OCI-LY7 (cell line): Measurements from ENCODE around the gene PLA2G4D. TPM values are rescaled to one million over a fixed set of nuclear protein-coding genes. Genes with fewer than 3 reads are reported as not detected.

Source experiments
- BruUV-seq: library from RNA; stranded (reverse); fragments of 400-500 nt; replicated peaks from 2 replicates; lab custom pipeline; 2021; lab: Mats Ljungman, UMichigan
- CTCF ChIA-PET: fragments of 300-600 bp; sonication (Branson Sonifier 250); formaldehyde crosslinking; loops from one replicate; lab custom pipeline; 2022; ENCODE audit warnings: antibody characterized with exemption; ENCODE audit not compliant: unreplicated experiment; lab: Charles Lee
- POLR2A ChIA-PET: fragments of 300-600 bp; sonication (Branson Sonifier 250); formaldehyde crosslinking; loops from one replicate; lab custom pipeline; 2022; ENCODE audit warnings: antibody characterized with exemption; lab: Charles Lee
- DNase-seq: peaks from one replicate; pipeline ENCODE4 v3.0.0-alpha.2; 2015; ENCODE audit warnings: low spot score
- H2AFZ ChIP-seq: fragments of 200-600 bp; sonication (generic), shearing (Covaris generic); 2 replicates; pipeline ENCODE4 v1.6.1; 2014; ENCODE audit warnings: mild to moderate bottlenecking, antibody characterized with exemption, low read length, moderate library complexity
- H3K27ac ChIP-seq: fragments of 200-600 bp; sonication (generic); 2 replicates; pipeline ENCODE4 v1.5.1; 2014; ENCODE audit warnings: mixed run types, low read depth, mild to moderate bottlenecking, moderate library complexity, low read length, inconsistent platforms; ENCODE audit not compliant: poor library complexity, severe bottlenecking
- H3K36me3 ChIP-seq: fragments of 200-600 bp; sonication (generic); 2 replicates; pipeline ENCODE4 v1.6.1; 2014; ENCODE audit warnings: mild to moderate bottlenecking, antibody characterized with exemption, low read length, moderate library complexity, mixed read lengths; ENCODE audit not compliant: insufficient read depth
- H3K4me1 ChIP-seq: fragments of 200-600 bp; sonication (generic); 2 replicates; pipeline ENCODE4 v1.5.1; 2014; ENCODE audit warnings: mild to moderate bottlenecking, low read length; ENCODE audit not compliant: insufficient read depth, poor library complexity, severe bottlenecking
- H3K4me2 ChIP-seq: fragments of 200-600 bp; sonication (generic); 2 replicates; pipeline ENCODE4 v1.6.1; 2014; ENCODE audit warnings: mild to moderate bottlenecking, low read length
- H3K4me3 ChIP-seq: fragments of 200-600 bp; sonication (generic); 2 replicates; pipeline ENCODE4 v1.5.1; 2014; ENCODE audit warnings: mild to moderate bottlenecking, low read depth, low read length; ENCODE audit not compliant: poor library complexity, severe bottlenecking
- H3K79me2 ChIP-seq: fragments of 200-600 bp; sonication (generic); 2 replicates; pipeline ENCODE4 v1.6.1; 2016; ENCODE audit warnings: low read depth, mild to moderate bottlenecking, low read length, moderate library complexity, mixed read lengths; ENCODE audit not compliant: insufficient read depth
- H3K9me2 ChIP-seq: fragments of 200-600 bp; sonication (generic); 2 replicates; pipeline ENCODE4 v1.6.1; 2016; ENCODE audit warnings: mild to moderate bottlenecking, low read length, mixed read lengths; ENCODE audit not compliant: insufficient read depth
- H3K9me3 ChIP-seq: fragments of 200-600 bp; sonication (generic); 2 replicates; pipeline ENCODE4 v1.6.1; 2014; ENCODE audit warnings: mild to moderate bottlenecking, mixed run types, low read length, mixed read lengths
- H4K20me1 ChIP-seq: fragments of 200-600 bp; sonication (generic); 2 replicates; pipeline ENCODE4 v1.6.1; 2014; ENCODE audit warnings: mild to moderate bottlenecking, antibody characterized with exemption, low read length, moderate library complexity, mixed read lengths; ENCODE audit not compliant: insufficient read depth
- CTCF ChIP-seq: fragments of 200-600 bp; sonication (generic); conservative IDR thresholded peaks from 2 replicates; pipeline ENCODE4 v1.5.1; 2014; ENCODE audit warnings: mild to moderate bottlenecking, antibody characterized with exemption, low read length, moderate library complexity, mixed read lengths
- EZH2phosphoT487 ChIP-seq: fragments of 200-600 bp; sonication (generic); IDR thresholded peaks from 2 replicates; pipeline ENCODE4 v1.6.1; 2018; ENCODE audit warnings: low read depth, borderline replicate concordance, mild to moderate bottlenecking, mixed run types, antibody characterized with exemption, low read length, moderate library complexity, mixed read lengths
- intact Hi-C: fragments of 100-400 bp; cut with micrococcal nuclease; formaldehyde crosslinking; loops from one replicate; pipeline ENCODE4 v1.10.0; 2022; ENCODE audit not compliant: unreplicated experiment
- total RNA-seq, 2 experiments: library from RNA; depleted of rRNA in 1 of 2; stranded (reverse); fragments of >200 nt in 1 of 2; shearing (Covaris generic) in 1 of 2; gene quantifications; 2 replicates each; pipeline ENCODE4 v1.2.3, GENCODE V29; 2014 to 2022

The PLA2G4D gene
- total RNA-seq, 2 experiments from 2014 or later: not detected

- Histone ChIP-seq H2AFZ (no peak overlapping the region), H3K27ac (no peak overlapping the region), H3K9me2 (no peaks in the 10 kb centered on the region), H3K4me3 (no peak overlapping the region), H3K79me2 (no peaks in the 10 kb centered on the region), H3K4me2 (no peak overlapping the region), H4K20me1 (no peaks in the 10 kb centered on the region), H3K9me3 (no peaks in the 10 kb centered on the region), H3K36me3 (no peaks in the 10 kb centered on the region), H3K4me1 (no peaks in the 10 kb centered on the region)
- no peak for DNase-seq
- TF ChIP-seq EZH2phosphoT487 (no peak), CTCF (no peak)
- CTCF ChIA-PET: interaction anchor here (0.6 kb wide), 1 partner anchor 105 kb away, joined by 3 read pairs; no protein-coding TSS in a partner anchor
- POLR2A ChIA-PET: interaction anchor here (0.6 kb wide), 1 partner anchor 472 kb away, joined by 3 read pairs; no protein-coding TSS in a partner anchor
- intact Hi-C loops: no loop called here
- BruUV-seq: no TSS peak
These were observed 46.2 kb upstream of the PLA2G4D start for GRCh38 chr15:42140383-42141070.

DNA sequence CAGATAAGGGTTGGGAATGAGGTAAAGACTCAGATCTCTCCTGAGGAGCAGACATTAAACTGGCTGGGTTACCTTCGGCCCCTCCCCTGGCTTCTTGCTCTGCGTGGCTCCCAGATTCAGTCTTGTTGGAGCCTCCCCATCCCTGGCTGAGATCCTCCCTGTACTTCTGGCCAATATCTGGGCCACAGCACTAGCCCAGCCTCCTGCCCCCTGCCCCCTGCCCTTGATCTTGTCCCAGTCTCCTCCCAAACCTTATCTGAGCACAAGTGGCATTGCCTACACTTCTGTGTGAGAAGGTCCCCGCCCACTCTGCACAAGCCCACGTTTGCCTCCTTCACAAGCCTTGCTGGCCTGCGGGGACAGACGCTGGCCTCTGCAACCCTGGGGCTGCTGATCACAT, 45.2 kb upstream of the PLA2G4D start:
- Histone ChIP-seq H3K4me2 (no peak overlapping the region), H3K4me3 (no peak overlapping the region), H3K27ac (no peak overlapping the region), H3K4me1 (no peaks in the 10 kb centered on the region), H2AFZ (no peak overlapping the region), H3K9me2 (no peaks in the 10 kb centered on the region), H3K36me3 (no peaks in the 10 kb centered on the region), H4K20me1 (no peaks in the 10 kb centered on the region), H3K9me3 (no peaks in the 10 kb centered on the region), H3K79me2 (no peaks in the 10 kb centered on the region)
- DNase-seq: no peak
- CTCF ChIA-PET: interaction anchor here (1.3 kb wide), 1 partner anchor 9 kb away, joined by 5 read pairs; no protein-coding TSS in a partner anchor
- POLR2A ChIA-PET: interaction anchor here (0.5 kb wide), 1 partner anchor 22 kb away, joined by 3 read pairs; no protein-coding TSS in a partner anchor
- no TSS peak for BruUV-seq
- intact Hi-C loops: no loop called here
- TF ChIP-seq CTCF: no peak
- no peak for TF ChIP-seq EZH2phosphoT487

DNA sequence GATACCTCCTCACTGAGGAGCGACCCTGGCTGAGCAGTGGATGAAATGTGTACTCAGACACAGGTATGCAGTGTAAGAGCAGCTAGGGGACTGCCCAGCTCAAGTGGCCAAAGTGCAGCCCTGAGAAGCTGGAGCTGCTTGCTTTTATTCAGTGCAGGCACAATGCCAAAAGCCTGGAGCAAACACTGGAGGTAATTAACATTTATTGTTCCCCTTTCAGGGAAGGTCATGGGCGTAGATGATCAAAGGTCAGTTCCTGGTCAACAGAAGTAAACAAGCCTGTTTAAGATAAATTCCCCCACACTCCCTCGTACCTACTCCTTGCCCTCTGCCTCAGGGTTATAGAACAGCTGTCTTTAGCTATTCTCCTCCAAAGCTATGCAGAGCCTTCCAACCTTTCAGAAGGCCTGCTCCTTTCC, 44.6 kb upstream of the PLA2G4D start:
- intact Hi-C loops: no loop called here
- Histone ChIP-seq H3K9me2 (no peaks in the 10 kb centered on the region), H3K27ac (no peak overlapping the region), H3K4me1 (no peaks in the 10 kb centered on the region), H4K20me1 (no peaks in the 10 kb centered on the region), H3K79me2 (no peaks in the 10 kb centered on the region), H3K4me2 (no peak overlapping the region), H3K9me3 (no peaks in the 10 kb centered on the region), H2AFZ (no peak overlapping the region), H3K4me3 (no peak overlapping the region), H3K36me3 (no peaks in the 10 kb centered on the region)
- no TSS peak for BruUV-seq
- CTCF ChIA-PET: interaction anchor here (1.3 kb wide), 1 partner anchor 9 kb away, joined by 5 read pairs; no protein-coding TSS in a partner anchor
- DNase-seq: no peak
- no peak for TF ChIP-seq EZH2phosphoT487
- TF ChIP-seq CTCF: no peak
- POLR2A ChIA-PET: no interaction called here
